GM19372 (cell line): ENCODE data around the gene DPM3.
A peak's percentile ranks its signal among the peaks of the same experiment; 100 is the strongest.
"Not testable (repeated sequence)": the region's sequence is repeated elsewhere in the genome, so short reads cannot be mapped to it uniquely, and the experiment has no call there.

Experiments
- ATAC-seq: cut with Tn5 transposase; IDR thresholded peaks from one replicate; pipeline ENCODE4 v1.9.1; 2021; ENCODE audit warnings: mild to moderate bottlenecking, low read depth, moderate library complexity; ENCODE audit not compliant: unreplicated experiment

The DPM3 gene

GRCh38 chr1:155162631-155163030 is 22.3 kb upstream of the DPM3 start:
- not testable (repeated sequence) for ATAC-seq

- no peak for ATAC-seq
Measured at GRCh38 chr1:155160128-155160527, 19.8 kb upstream of the DPM3 start.

- ATAC-seq = no peak
Measured at GRCh38 chr1:155158991-155159390, 18.7 kb upstream of the DPM3 start.

GRCh38 chr1:155155996-155156643 is 15.8 kb upstream of the DPM3 start:
- ATAC-seq = not testable (repeated sequence)

GRCh38 chr1:155145491-155145890 is 5.2 kb upstream of the DPM3 start:
- ATAC-seq = no peak

GRCh38 chr1:155141749-155142148 is 1.4 kb upstream of the DPM3 start:
- no peak for ATAC-seq

GRCh38 chr1:155140630-155140953 is 261 bp upstream of the DPM3 start:
- no peak for ATAC-seq

- ATAC-seq = no peak
Measured at GRCh38 chr1:155137154-155137949, 3.0 kb downstream of the DPM3 start.

- no peak for ATAC-seq
Measured at GRCh38 chr1:155136748-155137147, 3.6 kb downstream of the DPM3 start.

- ATAC-seq = peak; percentile 61
Measured at GRCh38 chr1:155135415-155136028, 4.8 kb downstream of the DPM3 start, which contains the start of gene SLC50A1. Gene SLC50A1 (plus strand): TSS chr1:155135852. CDS start chr1:155135912, 60 bp downstream.

GRCh38 chr1:155134880-155135414 is 5.4 kb downstream of the DPM3 start:
- ATAC-seq = no peak

- no peak for ATAC-seq
Measured at GRCh38 chr1:155134322-155134721, 6.0 kb downstream of the DPM3 start.

- ATAC-seq = no peak
Measured at GRCh38 chr1:155133799-155134281, 6.5 kb downstream of the DPM3 start.

- no peak for ATAC-seq
Measured at GRCh38 chr1:155131856-155132255, 8.5 kb downstream of the DPM3 start.

GRCh38 chr1:155131285-155131684 is 9.0 kb downstream of the DPM3 start:
- ATAC-seq = no peak

- no peak for ATAC-seq
Measured at GRCh38 chr1:155130272-155131006, 9.9 kb downstream of the DPM3 start.

- no peak for ATAC-seq
Measured at GRCh38 chr1:155128755-155129473, 11.4 kb downstream of the DPM3 start.

GRCh38 chr1:155127967-155128754 is 12.2 kb downstream of the DPM3 start:
- ATAC-seq = no peak
